ENCODE results near the gene GTF2A1L. TPM values are rescaled to one million over a fixed set of nuclear protein-coding genes. Genes with fewer than 3 reads are reported as not detected.
"Not testable (repeated sequence)": the region's sequence is repeated elsewhere in the genome, so short reads cannot be mapped to it uniquely, and the experiment has no call there.

The GTF2A1L gene
- total RNA-seq, 2 donors from 2014 or later = 1.0 TPM; not detected in 1

GRCh38 chr2:48696881-48697280 lies 79.2 kb downstream of the GTF2A1L start:
- DNase-seq (no peak), ATAC-seq (no peak)
- intact Hi-C loops (cut with DNase I) = no loop called here
- 52 to 74% methylated on average over 1 of the region's 1 CpG for WGBS, 2 donors
- Histone ChIP-seq H3K36me3 (replicated peaks in 1 of 2; ENCODE audit: insufficient read depth in 1 of 2, low read depth in 2 of 2) (no peaks in the 10 kb centered on the region), H3K4me3 (no peak overlapping the region), H3K4me1 (no peaks in the 10 kb centered on the region), H3K27me3 (no peaks in the 10 kb centered on the region), H3K9me3 (no peaks in the 10 kb centered on the region), H3K27ac (no peak overlapping the region)
- TF ChIP-seq CTCF (IDR thresholded peaks at IDR 0.05) (no peak), POLR2A (IDR thresholded peaks at IDR 0.05) (no peak)

- Histone ChIP-seq H3K27ac (no peak overlapping the region), H3K27me3 (no peaks in the 10 kb centered on the region), H3K9me3 (no peaks in the 10 kb centered on the region), H3K36me3 (replicated peaks in 1 of 2; ENCODE audit: insufficient read depth in 1 of 2, low read depth in 2 of 2) (no peaks in the 10 kb centered on the region), H3K4me1 (no peaks in the 10 kb centered on the region), H3K4me3 (no peak overlapping the region)
- DNase-seq = no peak
- TF ChIP-seq POLR2A (IDR thresholded peaks at IDR 0.05) (no peak), CTCF (IDR thresholded peaks at IDR 0.05) (no peak)
- intact Hi-C loops (cut with DNase I) = no loop called here
- 16 to 18% methylated on average over 2 of the region's 2 CpGs for WGBS, 2 donors
- no peak for ATAC-seq
Observed at GRCh38 chr2:48699348-48699930, 81.8 kb downstream of the GTF2A1L start.

GRCh38 chr2:48703621-48704020 lies 86.0 kb downstream of the GTF2A1L start:
- DNase-seq; H3K9me3 ChIP-seq; H3K4me1 ChIP-seq; intact Hi-C loops (cut with DNase I); ATAC-seq; H3K27me3 ChIP-seq; H3K4me3 ChIP-seq; H3K27ac ChIP-seq; H3K36me3 ChIP-seq (replicated peaks in 1 of 2; ENCODE audit: insufficient read depth in 1 of 2, low read depth in 2 of 2): not testable (repeated sequence)
- WGBS, 2 donors = 66 to 87% methylated on average over 6 of the region's 6 CpGs

GRCh38 chr2:48707466-48707865 lies 89.8 kb downstream of the GTF2A1L start:
- Histone ChIP-seq H3K4me1 (no peaks in the 10 kb centered on the region), H3K4me3 (no peak overlapping the region), H3K27me3 (no peaks in the 10 kb centered on the region), H3K27ac (no peak overlapping the region), H3K9me3 (no peaks in the 10 kb centered on the region), H3K36me3 (replicated peaks in 1 of 2; ENCODE audit: insufficient read depth in 1 of 2, low read depth in 2 of 2) (no peaks in the 10 kb centered on the region)
- DNase-seq (no peak), ATAC-seq (no peak)
- no peak for TF ChIP-seq CTCF (IDR thresholded peaks at IDR 0.05)
- no peak for TF ChIP-seq POLR2A (IDR thresholded peaks at IDR 0.05)
- WGBS, 2 donors = 0 to 69% methylated on average over 1 to 6 of the region's 6 CpGs
- intact Hi-C loops (cut with DNase I) = no loop called here

DNA sequence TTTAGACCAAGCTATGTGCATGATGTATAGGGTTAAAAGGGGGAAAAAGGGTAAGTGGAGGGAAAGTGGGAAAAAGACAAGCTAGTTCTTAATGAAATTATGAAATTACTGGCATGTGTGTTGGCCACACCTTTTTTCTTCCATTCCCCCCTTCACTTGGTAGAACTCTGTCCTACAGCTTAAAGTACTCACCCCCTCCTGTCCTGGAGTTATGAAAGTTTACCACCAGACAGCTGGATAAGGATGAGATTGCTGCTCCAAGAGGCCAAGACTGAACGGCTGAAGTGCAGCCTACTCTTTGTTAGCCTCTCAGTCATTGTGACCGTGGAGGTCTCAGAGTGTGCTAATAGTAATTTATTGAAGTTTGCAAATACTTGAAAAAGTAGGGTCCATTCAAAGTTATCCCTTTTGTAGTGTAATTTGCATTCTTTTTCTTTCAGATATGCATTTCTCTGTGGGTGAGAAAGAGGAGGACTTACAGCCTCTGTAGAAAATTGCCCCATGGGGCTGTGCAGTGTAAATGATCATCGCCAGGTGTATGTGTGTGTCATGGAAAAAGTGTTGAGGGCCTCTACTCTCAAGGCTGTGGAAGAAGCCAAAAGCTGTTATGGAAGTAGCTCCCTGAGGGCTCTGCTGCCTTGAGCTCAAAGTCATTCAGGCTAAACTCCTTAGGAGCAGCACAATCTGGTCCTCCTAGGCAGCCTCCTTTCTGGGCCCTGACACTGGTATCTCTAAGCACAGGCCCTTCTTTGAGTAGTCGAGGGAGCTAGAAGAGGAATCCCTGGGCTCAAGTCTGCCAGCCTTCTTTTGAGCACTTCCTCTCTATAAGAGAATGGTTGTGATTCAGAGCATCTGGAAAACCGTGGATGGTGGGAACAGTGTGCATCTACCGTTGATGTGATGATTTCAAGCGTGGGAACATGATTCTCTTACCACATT lies 91.7 kb downstream of the GTF2A1L start:
- 56% methylated on average over 7 of the region's 7 CpGs for WGBS, 2 donors
- DNase-seq = no peak
- H3K27me3 ChIP-seq = no peaks in the 10 kb centered on the region
- no peak overlapping the region for H3K4me3 ChIP-seq
- no peaks in the 10 kb centered on the region for H3K36me3 ChIP-seq (replicated peaks in 1 of 2; ENCODE audit: insufficient read depth in 1 of 2, low read depth in 2 of 2)
- H3K9me3 ChIP-seq = no peaks in the 10 kb centered on the region
- ATAC-seq = no peak
- TF ChIP-seq CTCF (IDR thresholded peaks at IDR 0.05) (no peak), POLR2A (IDR thresholded peaks at IDR 0.05) (no peak)
- H3K4me1 ChIP-seq = no peaks in the 10 kb centered on the region
- intact Hi-C loops (cut with DNase I) = no loop called here
- no peak overlapping the region for H3K27ac ChIP-seq

Data from body of pancreas (tissue), 4 donors.